H9 (cell line): ENCODE results near the gene SMAD7. TPM values are rescaled to one million over a fixed set of nuclear protein-coding genes. Genes with fewer than 3 reads are reported as not detected.

Source experiments
- DNase-seq: peaks from one replicate; pipeline ENCODE4 v3.0.0-alpha.2; 2017
- H2AFZ ChIP-seq: one replicate; pipeline ENCODE4 v1.6.1; 2013; ENCODE audit warnings: mild to moderate bottlenecking, low read length, control low read depth, moderate library complexity
- H2AK5ac ChIP-seq: 2 replicates; pipeline ENCODE4 v1.6.1; 2013; ENCODE audit warnings: low read length, control low read depth, mixed read lengths; ENCODE audit not compliant: insufficient read length
- H2BK120ac ChIP-seq: one replicate; pipeline ENCODE4 v1.6.1; 2013; ENCODE audit warnings: low read depth, mild to moderate bottlenecking, low read length, control low read depth, inconsistent platforms; ENCODE audit not compliant: poor library complexity, severe bottlenecking
- H2BK12ac ChIP-seq: 2 replicates; pipeline ENCODE4 v1.6.1; 2013; ENCODE audit warnings: low read length, control low read depth, mixed read lengths, low read depth; ENCODE audit not compliant: insufficient read length
- H2BK15ac ChIP-seq: 2 replicates; pipeline ENCODE4 v1.6.1; 2013; ENCODE audit warnings: low read depth, low read length, control low read depth
- H2BK20ac ChIP-seq: one replicate; pipeline ENCODE4 v1.6.1; 2013; ENCODE audit warnings: low read depth, mild to moderate bottlenecking, low read length, control low read depth, inconsistent platforms; ENCODE audit not compliant: poor library complexity, severe bottlenecking
- H2BK5ac ChIP-seq: 2 replicates; pipeline ENCODE4 v1.6.1; 2013; ENCODE audit warnings: low read length, control low read depth, mixed read lengths; ENCODE audit not compliant: insufficient read length
- H3K14ac ChIP-seq: 2 replicates; pipeline ENCODE4 v1.6.1; 2013; ENCODE audit warnings: low read length, control low read depth; ENCODE audit not compliant: insufficient read depth
- H3K18ac ChIP-seq: 2 replicates; pipeline ENCODE4 v1.6.1; 2013; ENCODE audit warnings: low read depth, mild to moderate bottlenecking, mixed read lengths, low read length, control low read depth; ENCODE audit not compliant: insufficient read length
- H3K23ac ChIP-seq: 2 replicates; pipeline ENCODE4 v1.6.1; 2013; ENCODE audit warnings: low read length, control low read depth, mixed read lengths, low read depth; ENCODE audit not compliant: insufficient read length
- H3K23me2 ChIP-seq: 2 replicates; pipeline ENCODE4 v1.6.1; 2013; ENCODE audit warnings: low read depth, mild to moderate bottlenecking, mixed read lengths, low read length, control low read depth; ENCODE audit not compliant: insufficient read length, poor library complexity, severe bottlenecking
- H3K27ac ChIP-seq: 2 replicates; pipeline ENCODE4 v1.5.1; 2013; ENCODE audit warnings: low read length, control low read depth, mixed read lengths, low read depth; ENCODE audit not compliant: insufficient read length
- H3K27me3 ChIP-seq: 2 replicates; pipeline ENCODE4 v1.6.1; 2013; ENCODE audit warnings: low read length, control low read depth, inconsistent platforms; ENCODE audit not compliant: insufficient read depth
- H3K4ac ChIP-seq: 2 replicates; pipeline ENCODE4 v1.6.1; 2013; ENCODE audit warnings: low read depth, mild to moderate bottlenecking, control low read depth, inconsistent platforms, low read length, moderate library complexity
- H3K4me1 ChIP-seq: 2 replicates; pipeline ENCODE4 v1.6.1; 2013; ENCODE audit warnings: low read length, control low read depth, inconsistent platforms; ENCODE audit not compliant: insufficient read depth
- H3K4me2 ChIP-seq: 2 replicates; pipeline ENCODE4 v1.6.1; 2013; ENCODE audit warnings: low read length, control low read depth, mixed read lengths; ENCODE audit not compliant: insufficient read length, insufficient read depth
- H3K56ac ChIP-seq: 2 replicates; pipeline ENCODE4 v1.6.1; 2013; ENCODE audit warnings: low read depth, mild to moderate bottlenecking, mixed read lengths, low read length, control low read depth; ENCODE audit not compliant: insufficient read length
- H3K79me1 ChIP-seq: 2 replicates; pipeline ENCODE4 v1.6.1; 2013; ENCODE audit warnings: low read depth, mild to moderate bottlenecking, moderate library complexity, low read length, control low read depth, inconsistent platforms; ENCODE audit not compliant: insufficient read depth, poor library complexity, severe bottlenecking
- H3K79me2 ChIP-seq: 2 replicates; pipeline ENCODE4 v1.6.1; 2013; ENCODE audit warnings: low read length, control low read depth, inconsistent platforms; ENCODE audit not compliant: insufficient read depth
- H3K9ac ChIP-seq: 2 replicates; pipeline ENCODE4 v1.6.1; 2013; ENCODE audit warnings: low read length, control low read depth, mixed read lengths; ENCODE audit not compliant: insufficient read length; ENCODE audit errors: extremely low read depth
- H3K9me3 ChIP-seq: one replicate; pipeline ENCODE4 v1.6.1; 2013; ENCODE audit warnings: low read depth, low read length, inconsistent platforms; ENCODE audit not compliant: control insufficient read depth
- H3T11ph ChIP-seq: one replicate; pipeline ENCODE4 v1.6.1; 2013; ENCODE audit warnings: mild to moderate bottlenecking, low read length, control low read depth, inconsistent platforms
- H4K20me1 ChIP-seq: one replicate; pipeline ENCODE4 v1.6.1; 2013; ENCODE audit not compliant: control insufficient read depth, insufficient read length, insufficient read depth
- H4K5ac ChIP-seq: 2 replicates; pipeline ENCODE4 v1.6.1; 2013; ENCODE audit warnings: low read depth, mild to moderate bottlenecking, mixed read lengths, low read length, control low read depth; ENCODE audit not compliant: insufficient read length
- H4K8ac ChIP-seq: replicated peaks from 2 replicates; pipeline ENCODE4 v1.6.1; 2013; ENCODE audit warnings: low read length, control low read depth, mixed read lengths, low read depth; ENCODE audit not compliant: insufficient read length
- H4K91ac ChIP-seq: 2 replicates; pipeline ENCODE4 v1.6.1; 2013; ENCODE audit warnings: low read depth, mild to moderate bottlenecking, moderate library complexity, mixed read lengths, low read length, control low read depth; ENCODE audit not compliant: insufficient read length
- H3K27ac Mint-ChIP-seq, 3 experiments: 2 replicates in 2 of 3; 3 replicates in 1 of 3; pipeline ENCODE4 v1.8.0; 2020 to 2021; ENCODE audit warnings: mixed read lengths in 3 of 3, mild to moderate bottlenecking in 1 of 3, moderate library complexity in 1 of 3
- H3K27me3 Mint-ChIP-seq: 2 replicates; pipeline ENCODE4 v1.8.0; 2021; ENCODE audit warnings: low read depth, mild to moderate bottlenecking, moderate library complexity, mixed read lengths
- H3K36me3 Mint-ChIP-seq, 3 experiments: 2 replicates in 2 of 3; 3 replicates in 1 of 3; pipeline ENCODE4 v1.8.0; 2020 to 2021; ENCODE audit warnings: low read depth in 3 of 3, mixed read lengths in 3 of 3; ENCODE audit not compliant: insufficient read depth in 1 of 3
- H3K4me1 Mint-ChIP-seq, 2 experiments: 2 replicates each; pipeline ENCODE4 v1.8.0; 2020; ENCODE audit warnings: mixed read lengths in 2 of 2
- H3K4me3 Mint-ChIP-seq, 2 experiments: 2 replicates in 1 of 2; 3 replicates in 1 of 2; pipeline ENCODE4 v1.8.0; 2020 to 2021; ENCODE audit warnings: mild to moderate bottlenecking in 2 of 2, mixed read lengths in 2 of 2, moderate library complexity in 1 of 2
- H3K9me3 Mint-ChIP-seq, 2 experiments: 2 replicates in 1 of 2; 3 replicates in 1 of 2; pipeline ENCODE4 v1.8.0; 2020; ENCODE audit warnings: mild to moderate bottlenecking in 2 of 2, mixed read lengths in 2 of 2, moderate library complexity in 1 of 2
- WGBS: extraction: QIAGEN DNeasy Blood & Tissue Kit; methylation state at CpG from one replicate; pipeline ENCODE4 v1.1.7; 2013; ENCODE audit warnings: missing lambda C conversion rate, low lambda C conversion rate, mixed read lengths; ENCODE audit not compliant: insufficient read length; ENCODE audit errors: extremely low coverage; 5-methylcytosine and 5-hydroxymethylcytosine counted together
- total RNA-seq: library from RNA; stranded (reverse); gene quantifications from 2 replicates; pipeline ENCODE4 v1.2.1, GENCODE V29; 2021
- TF ChIP-seq, protein P1 (sequence below): fragments of 200-600 bp; sonication (generic); conservative IDR thresholded peaks from 3 replicates; pipeline ENCODE4 v1.8.0; 2021; ENCODE audit warnings: antibody characterized with exemption, mild to moderate bottlenecking

SMAD7 gene
- total RNA-seq, 1 experiment from 2014 or later = 27.7 TPM

DNA sequence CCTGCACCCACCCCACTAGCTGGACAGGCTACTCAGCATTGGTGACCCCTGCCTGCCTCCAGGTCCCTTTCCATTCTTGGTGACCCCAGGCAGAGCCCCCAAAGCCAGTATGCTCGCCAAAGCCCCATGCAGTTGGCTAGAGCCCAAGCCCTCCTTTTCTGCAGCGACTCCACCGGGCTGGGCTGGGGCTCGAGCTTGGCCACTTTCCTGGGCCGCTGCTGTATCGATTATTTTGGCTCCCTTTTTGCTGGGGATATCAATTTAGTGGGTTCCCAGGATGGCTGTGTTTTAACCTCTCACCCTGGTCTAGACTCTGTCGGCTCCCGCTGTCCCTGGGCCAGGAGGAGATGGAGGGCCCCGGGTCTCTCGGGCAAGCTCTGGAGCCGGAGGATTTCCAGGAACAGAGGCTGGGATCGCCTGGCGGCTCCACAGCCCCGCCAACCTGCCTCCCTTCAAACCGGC, 76.0 kb downstream of the SMAD7 start:
- H3K4me1 Mint-ChIP-seq = peaks cover 23 to 32% of the 10 kb centered on the region in 2 experiments
- H3K79me1 ChIP-seq = no peaks in the 10 kb centered on the region
- no CpG with 5 or more reads among the region's 15 CpGs for WGBS
- H4K91ac ChIP-seq = no peak overlapping the region
- H3K4ac ChIP-seq = no peak overlapping the region
- H3K23ac ChIP-seq = no peak overlapping the region
- H3K27ac Mint-ChIP-seq = no peak overlapping the region
- H3K36me3 Mint-ChIP-seq = no peaks in the 10 kb centered on the region
- no peaks in the 10 kb centered on the region for H3K23me2 ChIP-seq
- DNase-seq = no peak
- H3K27ac ChIP-seq = no peak overlapping the region
- H3K79me2 ChIP-seq = no peaks in the 10 kb centered on the region
- H3K4me2 ChIP-seq = no peak overlapping the region
- no peak overlapping the region for H2BK20ac ChIP-seq
- H3K56ac ChIP-seq = no peak overlapping the region
- no peak overlapping the region for H2BK5ac ChIP-seq
- H4K5ac ChIP-seq = no peak overlapping the region
- no peak overlapping the region for H2BK15ac ChIP-seq
- H3K18ac ChIP-seq = no peak overlapping the region
- no peaks in the 10 kb centered on the region for H3K9me3 ChIP-seq
- H2BK120ac ChIP-seq = no peak overlapping the region
- no peak overlapping the region for H3T11ph ChIP-seq
- H3K14ac ChIP-seq = no peak overlapping the region
- H3K9me3 Mint-ChIP-seq = 0 out of 5 replicates have a peak, but pooled peaks cover 0 to 2% of the 10 kb centered on the region in 2 experiments
- H4K8ac ChIP-seq = no peak overlapping the region
- no peak overlapping the region for H2AK5ac ChIP-seq
- no peaks in the 10 kb centered on the region for H4K20me1 ChIP-seq
- H3K27me3 ChIP-seq = no peaks in the 10 kb centered on the region
- H2AFZ ChIP-seq = no peak overlapping the region
- peaks cover 9% of the 10 kb centered on the region for H3K27me3 Mint-ChIP-seq
- no peak overlapping the region for H3K9ac ChIP-seq
- H3K4me1 ChIP-seq = peaks cover 3% of the 10 kb centered on the region; the same call in 1 of the 2 replicates
- no peak overlapping the region for H2BK12ac ChIP-seq
- TF ChIP-seq, protein P1, sequence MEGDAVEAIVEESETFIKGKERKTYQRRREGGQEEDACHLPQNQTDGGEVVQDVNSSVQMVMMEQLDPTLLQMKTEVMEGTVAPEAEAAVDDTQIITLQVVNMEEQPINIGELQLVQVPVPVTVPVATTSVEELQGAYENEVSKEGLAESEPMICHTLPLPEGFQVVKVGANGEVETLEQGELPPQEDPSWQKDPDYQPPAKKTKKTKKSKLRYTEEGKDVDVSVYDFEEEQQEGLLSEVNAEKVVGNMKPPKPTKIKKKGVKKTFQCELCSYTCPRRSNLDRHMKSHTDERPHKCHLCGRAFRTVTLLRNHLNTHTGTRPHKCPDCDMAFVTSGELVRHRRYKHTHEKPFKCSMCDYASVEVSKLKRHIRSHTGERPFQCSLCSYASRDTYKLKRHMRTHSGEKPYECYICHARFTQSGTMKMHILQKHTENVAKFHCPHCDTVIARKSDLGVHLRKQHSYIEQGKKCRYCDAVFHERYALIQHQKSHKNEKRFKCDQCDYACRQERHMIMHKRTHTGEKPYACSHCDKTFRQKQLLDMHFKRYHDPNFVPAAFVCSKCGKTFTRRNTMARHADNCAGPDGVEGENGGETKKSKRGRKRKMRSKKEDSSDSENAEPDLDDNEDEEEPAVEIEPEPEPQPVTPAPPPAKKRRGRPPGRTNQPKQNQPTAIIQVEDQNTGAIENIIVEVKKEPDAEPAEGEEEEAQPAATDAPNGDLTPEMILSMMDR = no peak
- no peak overlapping the region for H3K4me3 Mint-ChIP-seq
